NOMO-1 treated with DMSO at 0.1 percent for 48 hours (cell line): ENCODE measurements around the gene SMIM28.
A peak's percentile ranks its signal among the peaks of the same experiment; 100 is the strongest.

ENCODE experiments used
- DNase-seq: peaks from one replicate; lab custom pipeline; 2025; ENCODE audit not compliant: unreplicated experiment; lab: John Stamatoyannopoulos, UW

Gene SMIM28

GRCh38 chr6:138428944-138429598, 51.4 kb downstream of the SMIM28 start:
- DNase-seq = peak; percentile 48

- no peak for DNase-seq
Observed at GRCh38 chr6:138429761-138430160, 52.1 kb downstream of the SMIM28 start.

GRCh38 chr6:138430361-138431145, 52.8 kb downstream of the SMIM28 start:
- DNase-seq = no peak

- peak; percentile 79 for DNase-seq
Observed at GRCh38 chr6:138431256-138432062, 53.8 kb downstream of the SMIM28 start.

GRCh38 chr6:138432063-138432356, 54.3 kb downstream of the SMIM28 start:
- DNase-seq = no peak
